Left colon (tissue), 2 donors: ENCODE results near the gene APC. TPM values are rescaled to one million over a fixed set of nuclear protein-coding genes. Genes with fewer than 3 reads are reported as not detected.

Experiments used
- ATAC-seq: fragments of 200-7000 bp; cut with Tn5 transposase; one replicate; pipeline ENCODE4 v1.9.1; 2020; ENCODE audit warnings: mild to moderate bottlenecking, moderate library complexity
- DNase-seq, 2 donors: peaks; one replicate each; pipeline ENCODE4 v3.0.0-alpha.2; 2020
- intact Hi-C, 2 donors: fragments of 100-400 bp; cut with DNase I in 1 of 2; cut with micrococcal nuclease in 1 of 2; formaldehyde crosslinking; loops; one replicate each; pipeline versions ENCODE4 v1.11.2 to v1.14.0; 2022; cut with DNase I, micrococcal nuclease
- total RNA-seq, 2 donors: library from RNA; stranded (reverse); fragmentation: NEBNext Ultra II Directional; extraction: Animal tissue kit (Norgen Biotek cat#: 25700); gene quantifications; one replicate each; pipeline ENCODE4 v1.2.1, GENCODE V29; 2021
- donor health status: DM: no; HTN: no; CAD: no.
- donor health status: DM: yes; HTN: yes; CAD: no.

Gene APC
- total RNA-seq, 2 donors from 2014 or later: 48.0 to 52.9 TPM

- ATAC-seq (peak; percentile 78), DNase-seq (no peak)
- intact Hi-C loops: loop anchor here in 1 of 2 donors (10.0 kb wide), 1 partner anchor 204 kb away; no protein-coding TSS in a partner anchor
These were observed 21.0 kb downstream of the APC start for GRCh38 chr5:112758676-112759075.

- intact Hi-C loops: no loop called here
- ATAC-seq: no peak
These were observed 24.6 kb downstream of the APC start for GRCh38 chr5:112762113-112762810.

GRCh38 chr5:112763165-112763564 is 25.5 kb downstream of the APC start:
- intact Hi-C loops: no loop called here
- ATAC-seq (no peak), DNase-seq (no peak)

More at GRCh38 chr5:112762113-112762810, 24.6 kb downstream of the APC start:
- DNase-seq: no peak

- peak; percentile 100 for ATAC-seq
- DNase-seq: no peak
- intact Hi-C loops: no loop called here
These were observed 34.4 kb downstream of the APC start for GRCh38 chr5:112772124-112772523.

GRCh38 chr5:112776301-112776856 is 38.7 kb downstream of the APC start:
- intact Hi-C loops: no loop called here
- ATAC-seq (no peak), DNase-seq (no peak)

- DNase-seq: no peak
- intact Hi-C loops: no loop called here
- no peak for ATAC-seq
These were observed 41.8 kb downstream of the APC start for GRCh38 chr5:112779531-112779930.

- intact Hi-C loops: no loop called here
- DNase-seq (no peak), ATAC-seq (no peak)
These were observed 47.0 kb downstream of the APC start for GRCh38 chr5:112784726-112785125.

- DNase-seq (no peak), ATAC-seq (no peak)
- intact Hi-C loops: no loop called here
These were observed 49.6 kb downstream of the APC start for GRCh38 chr5:112787261-112787660.

GRCh38 chr5:112787896-112788295 is 50.2 kb downstream of the APC start:
- ATAC-seq (no peak), DNase-seq (no peak)
- intact Hi-C loops: no loop called here

GRCh38 chr5:112793201-112793600 is 55.5 kb downstream of the APC start:
- ATAC-seq: no peak
- intact Hi-C loops: no loop called here
- no peak for DNase-seq

GRCh38 chr5:112794410-112794809 is 56.7 kb downstream of the APC start:
- DNase-seq (no peak), ATAC-seq (no peak)
- intact Hi-C loops: no loop called here

- intact Hi-C loops: no loop called here
- no peak for DNase-seq
- ATAC-seq: no peak
These were observed 57.7 kb downstream of the APC start for GRCh38 chr5:112795342-112795741.

GRCh38 chr5:112795944-112796678 is 58.4 kb downstream of the APC start:
- intact Hi-C loops: no loop called here
- no peak for DNase-seq
- ATAC-seq: peak; percentile 62

- DNase-seq (no peak), ATAC-seq (no peak)
- intact Hi-C loops: no loop called here
These were observed 62.0 kb downstream of the APC start for GRCh38 chr5:112799661-112800060.

GRCh38 chr5:112800891-112801290 is 63.2 kb downstream of the APC start:
- no peak for DNase-seq
- no peak for ATAC-seq
- intact Hi-C loops: no loop called here

- intact Hi-C loops: no loop called here
- no peak for ATAC-seq
- DNase-seq: no peak
These were observed 73.3 kb downstream of the APC start for GRCh38 chr5:112811023-112811422.

GRCh38 chr5:112812549-112812948 is 74.9 kb downstream of the APC start:
- ATAC-seq (no peak), DNase-seq (no peak)
- intact Hi-C loops: no loop called here

- ATAC-seq: no peak
These were observed 82.6 kb downstream of the APC start for GRCh38 chr5:112820246-112820645.

GRCh38 chr5:112822456-112822855 is 84.8 kb downstream of the APC start:
- no peak for DNase-seq
- intact Hi-C loops: no loop called here
- ATAC-seq: no peak

More at GRCh38 chr5:112820246-112820645, 82.6 kb downstream of the APC start:
- DNase-seq: no peak
- intact Hi-C loops: no loop called here

- intact Hi-C loops: no loop called here
- no peak for DNase-seq
- no peak for ATAC-seq
These were observed 85.5 kb downstream of the APC start for GRCh38 chr5:112823181-112823580.
